IMR-90 (cell line): ENCODE data around the gene ZNF277. TPM values are rescaled to one million over a fixed set of nuclear protein-coding genes. Genes with fewer than 3 reads are reported as not detected.

Experiments
- ATAC-seq: fragments of 200-7000 bp; cut with Tn5 transposase; 2 replicates; pipeline ENCODE4 v1.9.1; 2020; ENCODE audit warnings: low read depth, mild to moderate bottlenecking, moderate library complexity
- BruUV-seq: library from RNA; stranded (reverse); fragments of 400-500 nt; replicated peaks from 2 replicates; lab custom pipeline; 2021; lab: Mats Ljungman, UMichigan
- CTCF ChIA-PET: fragments of 300-600 bp; formaldehyde crosslinking; extraction: SDS; loops from one replicate; lab custom pipeline; 2021; ENCODE audit warnings: antibody characterized with exemption; lab: Yijun Ruan, JAX
- POLR2A ChIA-PET: fragments of 300-600 bp; sonication (Branson Sonifier 250); formaldehyde crosslinking; loops from one replicate; lab custom pipeline; 2022; ENCODE audit warnings: antibody characterized with exemption; ENCODE audit not compliant: unreplicated experiment; lab: Charles Lee
- DNase-seq: peaks from one replicate; pipeline ENCODE4 v3.0.0; 2013
- H2AFZ ChIP-seq: replicated peaks from 2 replicates; pipeline ENCODE3; 2013; ENCODE audit warnings: low read length, mild to moderate bottlenecking; ENCODE audit not compliant: poor library complexity
- H2AK5ac ChIP-seq: 2 replicates; pipeline ENCODE4 v1.6.1; 2013; ENCODE audit warnings: low read depth, low read length, inconsistent platforms
- H2AK9ac ChIP-seq: replicated peaks from 2 replicates; pipeline ENCODE3; 2013; ENCODE audit warnings: mild to moderate bottlenecking, low read depth, low read length, moderate library complexity; ENCODE audit not compliant: poor library complexity
- H2BK120ac ChIP-seq: 2 replicates; pipeline ENCODE4 v1.6.1; 2013; ENCODE audit warnings: low read depth, low read length, inconsistent platforms
- H2BK15ac ChIP-seq: 3 replicates; pipeline ENCODE4 v1.6.1; 2013; ENCODE audit warnings: low read depth, low read length, inconsistent platforms
- H2BK20ac ChIP-seq: 2 replicates; pipeline ENCODE4 v1.6.1; 2013; ENCODE audit warnings: low read depth, mild to moderate bottlenecking, inconsistent platforms, low read length, moderate library complexity
- H2BK5ac ChIP-seq: 2 replicates; pipeline ENCODE4 v1.6.1; 2013; ENCODE audit warnings: mild to moderate bottlenecking, low read depth, low read length, inconsistent platforms; ENCODE audit not compliant: poor library complexity, severe bottlenecking
- H3K14ac ChIP-seq: replicated peaks from 2 replicates; pipeline ENCODE4 v1.6.1; 2013; ENCODE audit warnings: low read depth, low read length, inconsistent platforms
- H3K18ac ChIP-seq: 2 replicates; pipeline ENCODE4 v1.6.1; 2013; ENCODE audit warnings: low read depth, low read length, control low read depth
- H3K23ac ChIP-seq: 2 replicates; pipeline ENCODE4 v1.6.1; 2013; ENCODE audit warnings: low read depth, low read length, inconsistent platforms
- H3K27ac ChIP-seq: 2 replicates; pipeline ENCODE4 v1.5.1; 2013; ENCODE audit warnings: mild to moderate bottlenecking, control low read depth, low read length; ENCODE audit not compliant: insufficient read depth
- H3K27me3 ChIP-seq: 2 replicates; pipeline ENCODE4 v1.6.1; 2013; ENCODE audit warnings: low read length; ENCODE audit not compliant: control insufficient read depth, insufficient read depth
- H3K36me3 ChIP-seq: 2 replicates; pipeline ENCODE4 v1.6.1; 2013; ENCODE audit warnings: low read length, mixed read lengths; ENCODE audit not compliant: control insufficient read depth, insufficient read depth
- H3K4ac ChIP-seq: 2 replicates; pipeline ENCODE4 v1.6.1; 2013; ENCODE audit warnings: low read depth, low read length, inconsistent platforms
- H3K4me1 ChIP-seq: 2 replicates; pipeline ENCODE4 v1.6.1; 2013; ENCODE audit warnings: low read length, mixed read lengths; ENCODE audit not compliant: control insufficient read depth, insufficient read depth
- H3K4me2 ChIP-seq: 2 replicates; pipeline ENCODE4 v1.6.1; 2013; ENCODE audit warnings: low read depth, mild to moderate bottlenecking, control low read depth, low read length, moderate library complexity
- H3K4me3 ChIP-seq: 2 replicates; pipeline ENCODE4 v1.5.1; 2013; ENCODE audit warnings: low read depth, mild to moderate bottlenecking, control low read depth, low read length, moderate library complexity; ENCODE audit not compliant: insufficient read depth
- H3K56ac ChIP-seq: 2 replicates; pipeline ENCODE4 v1.6.1; 2013; ENCODE audit warnings: low read length, inconsistent platforms; ENCODE audit not compliant: insufficient read depth; ENCODE audit errors: extremely low read depth
- H3K79me1 ChIP-seq, 2 experiments: 2 replicates each; pipeline ENCODE4 v1.6.1; 2013; ENCODE audit warnings: low read length in 2 of 2, inconsistent platforms in 1 of 2, low read depth in 1 of 2
- H3K9ac ChIP-seq: 2 replicates; pipeline ENCODE4 v1.6.1; 2013; ENCODE audit warnings: low read depth, low read length, control low read depth
- H3K9me1 ChIP-seq: 2 replicates; pipeline ENCODE4 v1.6.1; 2013; ENCODE audit warnings: low read length, inconsistent platforms; ENCODE audit not compliant: insufficient read depth
- H3K9me3 ChIP-seq: 2 replicates; pipeline ENCODE4 v1.6.1; 2013; ENCODE audit warnings: low read length; ENCODE audit not compliant: control insufficient read depth, insufficient read depth
- H4K20me1 ChIP-seq: 2 replicates; pipeline ENCODE4 v1.6.1; 2013; ENCODE audit warnings: low read length, inconsistent platforms; ENCODE audit not compliant: insufficient read depth
- H4K5ac ChIP-seq: 2 replicates; pipeline ENCODE4 v1.6.1; 2013; ENCODE audit warnings: mild to moderate bottlenecking, low read depth, low read length, control low read depth
- H4K8ac ChIP-seq, 2 experiments: 2 replicates each; pipeline ENCODE4 v1.6.1; 2013; ENCODE audit warnings: low read depth in 2 of 2, low read length in 2 of 2, control low read depth in 1 of 2, inconsistent platforms in 1 of 2
- H4K91ac ChIP-seq: 2 replicates; pipeline ENCODE4 v1.6.1; 2013; ENCODE audit warnings: low read depth, low read length, inconsistent platforms; ENCODE audit not compliant: insufficient read depth
- CEBPB ChIP-seq: IDR thresholded peaks from 2 replicates; pipeline ENCODE4 v1.6.1; 2012; ENCODE audit warnings: low read depth, low read length, improper control_type of control experiment
- RAD21 ChIP-seq: IDR thresholded peaks from 2 replicates; pipeline ENCODE4 v1.6.1; 2012; ENCODE audit warnings: low read length, improper control_type of control experiment
- WGBS, 2 experiments: methylation state at CpG; one replicate each; pipeline versions ENCODE4 v1.1.5 to v1.1.7; 2013; ENCODE audit warnings: missing lambda C conversion rate in 2 of 2; ENCODE audit not compliant: insufficient read length in 1 of 2; ENCODE audit errors: extremely low coverage in 2 of 2; 5-methylcytosine and 5-hydroxymethylcytosine counted together
- dilution Hi-C: fragments of 300-500 bp; cut with HindIII; formaldehyde crosslinking; loops from one replicate; pipeline ENCODE4 v1.14.3; 2018; ENCODE audit warnings: low sequenced_read_pairs; ENCODE audit not compliant: unreplicated experiment
- in situ Hi-C: fragments of 300-500 bp; cut with MboI; formaldehyde crosslinking; loops from 3 replicates; pipeline ENCODE4 v1.14.3; 2019; ENCODE audit warnings: low sequenced_read_pairs, inconsistent platforms, mixed read lengths
- intact Hi-C: fragments of 100-400 bp; cut with micrococcal nuclease; formaldehyde crosslinking; loops from 2 replicates; pipeline ENCODE4 v1.10.0; 2022
- polyA plus RNA-seq, 3 experiments: library from polyadenylated mRNA; depleted of rRNA; stranded (reverse); fragments of >200 nt; gene quantifications; 2 replicates each; pipeline ENCODE4 v1.2.3, GENCODE V29; 2012; ENCODE audit warnings: low replicate concordance in 1 of 3
- total RNA-seq: library from RNA; depleted of rRNA; stranded (reverse); fragments of >200 nt; gene quantifications from 2 replicates; pipeline ENCODE4 v1.2.3, GENCODE V29; 2012

Gene ZNF277
- total and polyA plus RNA-seq, 2 of the 4 experiments (the other 2 are of a cell fraction): 7.3 to 21.3 TPM

DNA sequence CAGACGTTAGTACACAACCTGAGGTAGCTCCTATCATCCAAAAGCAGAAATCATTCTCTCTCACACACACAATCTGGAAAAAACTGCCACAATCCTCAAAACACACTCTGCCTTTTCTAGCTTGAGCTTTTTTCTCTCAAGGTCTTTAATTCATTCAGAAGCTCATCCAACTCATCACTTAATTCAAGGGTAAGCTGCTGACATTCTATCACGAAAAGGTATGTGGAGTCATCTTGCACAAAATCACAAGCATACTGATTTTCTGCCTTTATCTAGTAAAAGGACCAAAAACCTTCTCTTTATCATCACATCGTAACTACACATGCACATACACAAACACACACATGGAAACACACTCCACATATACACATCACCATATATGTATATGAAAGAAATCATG is 32.3 kb upstream of the ZNF277 start:
- dilution Hi-C loops (no loop called here), intact Hi-C loops (no loop called here), in situ Hi-C loops (no loop called here)
- H3K27ac ChIP-seq: no peak overlapping the region
- H3K18ac ChIP-seq: no peak overlapping the region
- no peak overlapping the region for H3K9ac ChIP-seq
- DNase-seq: no peak
- H3K27me3 ChIP-seq: no peaks in the 10 kb centered on the region
- no peak for TF ChIP-seq RAD21
- TF ChIP-seq CEBPB: no peak
- ChIA-PET POLR2A (no interaction called here), CTCF (no interaction called here)
- H2AK5ac ChIP-seq: no peak overlapping the region
- H2AFZ ChIP-seq: no peak overlapping the region
- H3K56ac ChIP-seq: no peak overlapping the region
- no peak overlapping the region for H3K23ac ChIP-seq
- 0 out of 2 replicates have a peak, but pooled peaks cover 1% of the 10 kb centered on the region for H3K36me3 ChIP-seq
- H3K4me2 ChIP-seq: no peak overlapping the region
- no peaks in the 10 kb centered on the region for H3K9me1 ChIP-seq
- BruUV-seq: no TSS peak
- H2BK20ac ChIP-seq: no peak overlapping the region
- H3K4me1 ChIP-seq: no peaks in the 10 kb centered on the region
- no peak overlapping the region for H2BK5ac ChIP-seq
- H3K4ac ChIP-seq: no peak overlapping the region
- H4K5ac ChIP-seq: no peak overlapping the region
- no peak overlapping the region for H4K8ac ChIP-seq
- H4K20me1 ChIP-seq: no peaks in the 10 kb centered on the region
- no peak overlapping the region for H4K91ac ChIP-seq
- H3K4me3 ChIP-seq: no peak overlapping the region
- H2BK15ac ChIP-seq: no peak overlapping the region
- no peak overlapping the region for H2AK9ac ChIP-seq
- no peak overlapping the region for H2BK120ac ChIP-seq
- no peak overlapping the region for H3K14ac ChIP-seq
- H3K79me1 ChIP-seq: peaks cover 0 to 5% of the 10 kb centered on the region in 2 experiments; a peak in 2 of 4 replicates
- 100% methylated on average over 1 of the region's 3 CpGs; no CpG with 5 or more reads in 1 of the 2 experiments for WGBS, 2 experiments
- H3K9me3 ChIP-seq: peaks cover 2% of the 10 kb centered on the region; the same call in 1 of the 2 replicates
- no peak for ATAC-seq
